Activated CD4-positive, alpha-beta T cell treated with anti-CD3 and anti-CD28 coated beads for 36 hours (primary cell): ENCODE measurements around the gene GABBR1. TPM values are rescaled to one million over a fixed set of nuclear protein-coding genes. Genes with fewer than 3 reads are reported as not detected.

Experiments
- ATAC-seq: fragments of 200-7000 bp; cut with Tn5 transposase; one replicate; pipeline ENCODE4 v1.10.0; 2021; ENCODE audit warnings: mild to moderate bottlenecking, moderate library complexity
- CTCF ChIA-PET: fragments of 350-600 bp; sonication (Branson Sonifier 250); formaldehyde crosslinking; loops from one replicate; lab custom pipeline; 2021; ENCODE audit warnings: antibody characterized with exemption; lab: Charles Lee
- POLR2A ChIA-PET: fragments of 350-600 bp; sonication (Branson Sonifier 250); formaldehyde crosslinking; loops from one replicate; lab custom pipeline; 2021; ENCODE audit warnings: antibody characterized with exemption, inconsistent platforms; lab: Charles Lee
- DNase-seq: peaks from one replicate; pipeline ENCODE4 v3.0.0-alpha.2; 2020
- H3K27ac Mint-ChIP-seq: one replicate; pipeline ENCODE4 v1.8.0; 2021; ENCODE audit warnings: mixed read lengths
- H3K27me3 Mint-ChIP-seq: one replicate; pipeline ENCODE4 v1.8.0; 2021; ENCODE audit warnings: mixed read lengths
- H3K36me3 Mint-ChIP-seq: one replicate; pipeline ENCODE4 v1.8.0; 2021; ENCODE audit warnings: low read depth, mixed read lengths
- H3K4me1 Mint-ChIP-seq: one replicate; pipeline ENCODE4 v1.8.0; 2021; ENCODE audit warnings: mixed read lengths
- H3K4me3 Mint-ChIP-seq: one replicate; pipeline ENCODE4 v1.8.0; 2021; ENCODE audit warnings: mild to moderate bottlenecking, moderate library complexity, mixed read lengths
- H3K9me3 Mint-ChIP-seq: one replicate; pipeline ENCODE4 v1.8.0; 2021; ENCODE audit warnings: low read depth, mixed read lengths
- intact Hi-C, 2 experiments: fragments of 100-400 bp; cut with DNase I in 1 of 2; cut with micrococcal nuclease in 1 of 2; formaldehyde crosslinking; loops; one replicate each; pipeline versions ENCODE4 v1.14.2 to v1.15.1; 2022 to 2024; cut with DNase I, micrococcal nuclease
- total RNA-seq, 2 experiments: library from RNA; stranded (reverse); gene quantifications; one replicate each; pipeline ENCODE4 v1.2.3, GENCODE V29; 2021

The GABBR1 gene
- total RNA-seq, 2 experiments from 2014 or later = 25.8 to 35.9 TPM

GRCh38 chr6:29552512-29553051 lies 80.4 kb downstream of the GABBR1 start:
- ATAC-seq = peak; percentile 83
- Mint-ChIP-seq H3K36me3 (no peaks in the 10 kb centered on the region), H3K9me3 (no peaks in the 10 kb centered on the region), H3K27ac (no peak overlapping the region), H3K4me3 (peak overlapping the region; percentile 56), H3K27me3 (peaks cover 60% of the 10 kb centered on the region), H3K4me1 (peaks cover 23% of the 10 kb centered on the region)
- POLR2A ChIA-PET = no interaction called here
- no peak for DNase-seq
- CTCF ChIA-PET = interaction anchor here (0.8 to 1.3 kb wide), 4 partner anchors 8 to 101 kb away, joined by 3 read pairs; no protein-coding TSS in a partner anchor
- intact Hi-C loops = no loop called here

- DNase-seq = peak; percentile 32
- Mint-ChIP-seq H3K4me3 (no peak overlapping the region), H3K36me3 (no peaks in the 10 kb centered on the region), H3K27me3 (peaks cover 47% of the 10 kb centered on the region), H3K9me3 (no peaks in the 10 kb centered on the region), H3K4me1 (peaks cover 12% of the 10 kb centered on the region), H3K27ac (no peak overlapping the region)
- intact Hi-C loops = no loop called here
- ChIA-PET CTCF (no interaction called here), POLR2A (no interaction called here)
- ATAC-seq = peak; percentile 92
Measured at GRCh38 chr6:29547573-29547972, 85.4 kb downstream of the GABBR1 start.

GRCh38 chr6:29537714-29538403 lies 95.1 kb downstream of the GABBR1 start:
- no peak for ATAC-seq
- no peaks in the 10 kb centered on the region for H3K4me1 Mint-ChIP-seq
- H3K27ac Mint-ChIP-seq = no peak overlapping the region
- H3K27me3 Mint-ChIP-seq = peaks cover 11% of the 10 kb centered on the region
- H3K36me3 Mint-ChIP-seq = no peaks in the 10 kb centered on the region
- no peaks in the 10 kb centered on the region for H3K9me3 Mint-ChIP-seq
- no peak overlapping the region for H3K4me3 Mint-ChIP-seq
- DNase-seq = no peak
- POLR2A ChIA-PET = no interaction called here
- intact Hi-C loops = no loop called here
- CTCF ChIA-PET = no interaction called here

GRCh38 chr6:29532320-29532951 lies 100.5 kb downstream of the GABBR1 start:
- H3K4me3 Mint-ChIP-seq = no peak overlapping the region
- CTCF ChIA-PET = interaction anchor here (1.4 kb wide), 1 partner anchor 118 kb away, joined by 4 read pairs; no protein-coding TSS in a partner anchor
- POLR2A ChIA-PET = no interaction called here

GRCh38 chr6:29531668-29532067 lies 101.3 kb downstream of the GABBR1 start:
- POLR2A ChIA-PET = no interaction called here
- H3K36me3 Mint-ChIP-seq = no peaks in the 10 kb centered on the region
- no peaks in the 10 kb centered on the region for H3K9me3 Mint-ChIP-seq
- CTCF ChIA-PET = interaction anchor here (0.5 to 1.4 kb wide), 2 partner anchors 118 to 697 kb away, joined by 3 to 4 read pairs; no protein-coding TSS in a partner anchor
- H3K27me3 Mint-ChIP-seq = peaks cover 6% of the 10 kb centered on the region
- intact Hi-C loops = no loop called here
- no peak overlapping the region for H3K27ac Mint-ChIP-seq
- H3K4me1 Mint-ChIP-seq = no peaks in the 10 kb centered on the region
- peak; percentile 68 for DNase-seq
- no peak overlapping the region for H3K4me3 Mint-ChIP-seq
- peak; percentile 99 for ATAC-seq

More at GRCh38 chr6:29532320-29532951, 100.5 kb downstream of the GABBR1 start:
- Mint-ChIP-seq H3K36me3 (no peaks in the 10 kb centered on the region), H3K27me3 (peaks cover 3% of the 10 kb centered on the region), H3K9me3 (no peaks in the 10 kb centered on the region), H3K27ac (no peak overlapping the region), H3K4me1 (no peaks in the 10 kb centered on the region)
- ATAC-seq (no peak), DNase-seq (no peak)
- intact Hi-C loops = no loop called here

GRCh38 chr6:29530671-29531310 lies 102.2 kb downstream of the GABBR1 start:
- Mint-ChIP-seq H3K9me3 (no peaks in the 10 kb centered on the region), H3K4me3 (no peak overlapping the region), H3K36me3 (no peaks in the 10 kb centered on the region), H3K4me1 (no peaks in the 10 kb centered on the region), H3K27me3 (peaks cover 9% of the 10 kb centered on the region), H3K27ac (no peak overlapping the region)
- ATAC-seq (no peak), DNase-seq (no peak)
- CTCF ChIA-PET = no interaction called here
- POLR2A ChIA-PET = no interaction called here
- intact Hi-C loops = no loop called here

- POLR2A ChIA-PET = no interaction called here
- H3K4me1 Mint-ChIP-seq = no peaks in the 10 kb centered on the region
- ATAC-seq (no peak), DNase-seq (no peak)
- intact Hi-C loops = no loop called here
- no peaks in the 10 kb centered on the region for H3K9me3 Mint-ChIP-seq
- no peaks in the 10 kb centered on the region for H3K36me3 Mint-ChIP-seq
- peaks cover 16% of the 10 kb centered on the region for H3K27me3 Mint-ChIP-seq
- H3K27ac Mint-ChIP-seq = no peak overlapping the region
- CTCF ChIA-PET = interaction anchor here (0.5 kb wide), 1 partner anchor 692 kb away, joined by 3 read pairs; no protein-coding TSS in a partner anchor
- H3K4me3 Mint-ChIP-seq = no peak overlapping the region
Measured at GRCh38 chr6:29529956-29530355, 103.0 kb downstream of the GABBR1 start.

GRCh38 chr6:29528988-29529560 lies 103.9 kb downstream of the GABBR1 start:
- Mint-ChIP-seq H3K27me3 (peaks cover 22% of the 10 kb centered on the region), H3K4me1 (no peaks in the 10 kb centered on the region), H3K4me3 (no peak overlapping the region), H3K9me3 (no peaks in the 10 kb centered on the region), H3K36me3 (no peaks in the 10 kb centered on the region), H3K27ac (no peak overlapping the region)
- intact Hi-C loops = no loop called here
- ATAC-seq (no peak), DNase-seq (no peak)
- ChIA-PET CTCF (no interaction called here), POLR2A (no interaction called here)

GRCh38 chr6:29528300-29528931 lies 104.6 kb downstream of the GABBR1 start:
- ATAC-seq (no peak), DNase-seq (no peak)
- Mint-ChIP-seq H3K27me3 (peaks cover 24% of the 10 kb centered on the region), H3K9me3 (no peaks in the 10 kb centered on the region), H3K27ac (no peak overlapping the region), H3K4me3 (no peak overlapping the region), H3K4me1 (no peaks in the 10 kb centered on the region), H3K36me3 (no peaks in the 10 kb centered on the region)
- intact Hi-C loops = no loop called here
- ChIA-PET CTCF (no interaction called here), POLR2A (no interaction called here)

GRCh38 chr6:29527564-29527963 lies 105.4 kb downstream of the GABBR1 start:
- no peak overlapping the region for H3K4me3 Mint-ChIP-seq
- no peaks in the 10 kb centered on the region for H3K4me1 Mint-ChIP-seq
- intact Hi-C loops = no loop called here
- ChIA-PET POLR2A (no interaction called here), CTCF (no interaction called here)
- no peak for DNase-seq
- H3K27me3 Mint-ChIP-seq = peaks cover 30% of the 10 kb centered on the region
- H3K9me3 Mint-ChIP-seq = no peaks in the 10 kb centered on the region
- no peak overlapping the region for H3K27ac Mint-ChIP-seq
- no peak for ATAC-seq
- no peaks in the 10 kb centered on the region for H3K36me3 Mint-ChIP-seq

- ChIA-PET CTCF (interaction anchor here (1.1 to 1.5 kb wide), 2 partner anchors 11 to 14 kb away, joined by 3 read pairs; no protein-coding TSS in a partner anchor), POLR2A (no interaction called here)
- H3K27ac Mint-ChIP-seq = no peak overlapping the region
- H3K9me3 Mint-ChIP-seq = no peaks in the 10 kb centered on the region
- peaks cover 30% of the 10 kb centered on the region for H3K27me3 Mint-ChIP-seq
- ATAC-seq = no peak
- DNase-seq = no peak
- H3K4me1 Mint-ChIP-seq = no peaks in the 10 kb centered on the region
- no peaks in the 10 kb centered on the region for H3K36me3 Mint-ChIP-seq
- H3K4me3 Mint-ChIP-seq = no peak overlapping the region
- intact Hi-C loops = no loop called here
Measured at GRCh38 chr6:29527126-29527525, 105.9 kb downstream of the GABBR1 start.
